CD4-positive, alpha-beta T cell treated with Interleukin-4 for 4 hours (primary cell): Measurements from ENCODE around the gene EIF5B.

Experiments used
- DNase-seq: peaks from one replicate; pipeline ENCODE4 v3.0.0-alpha.2; 2020

Gene EIF5B

DNA sequence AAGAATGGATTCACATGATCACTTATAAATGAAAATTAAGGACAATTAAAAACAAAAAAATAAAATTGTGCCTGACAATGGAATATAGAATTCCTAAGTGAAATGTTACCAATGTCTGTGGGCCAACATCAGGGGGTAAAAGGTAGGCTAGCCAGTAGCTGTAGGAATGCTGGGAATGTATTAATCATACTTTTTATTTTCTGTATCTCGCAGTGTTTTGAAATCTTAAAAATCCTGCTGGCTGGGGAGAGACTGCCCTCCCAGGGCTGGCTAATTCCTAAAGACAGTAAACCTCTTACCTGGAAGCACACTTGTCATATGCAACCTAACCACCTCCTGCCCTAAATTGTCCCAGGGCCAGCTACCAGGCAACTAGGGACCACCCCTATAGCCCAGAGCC is 82.8 kb downstream of the EIF5B start:
- no peak for DNase-seq

- DNase-seq, result no peak
These were observed 83.6 kb downstream of the EIF5B start for GRCh38 chr2:99420751-99421299.

DNA sequence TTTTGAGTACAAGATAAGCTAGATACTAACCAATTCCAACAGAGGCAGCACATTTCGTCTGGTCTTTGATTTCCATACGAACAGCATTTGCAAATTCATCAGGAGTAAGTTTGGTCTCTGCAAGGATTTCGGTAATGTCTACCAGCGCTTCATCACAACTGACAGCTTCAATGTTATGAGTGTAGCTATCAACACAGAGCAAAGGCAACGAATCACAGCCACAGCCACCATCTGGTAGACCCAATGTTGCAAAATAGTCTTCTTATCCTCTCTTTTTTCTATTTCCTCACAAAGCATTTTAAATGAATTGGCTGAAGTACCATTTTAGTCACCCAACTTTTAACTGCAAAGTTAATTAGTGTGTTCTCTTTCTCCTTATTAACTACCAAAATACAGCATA is 84.3 kb downstream of the EIF5B start:
- no peak for DNase-seq

DNA sequence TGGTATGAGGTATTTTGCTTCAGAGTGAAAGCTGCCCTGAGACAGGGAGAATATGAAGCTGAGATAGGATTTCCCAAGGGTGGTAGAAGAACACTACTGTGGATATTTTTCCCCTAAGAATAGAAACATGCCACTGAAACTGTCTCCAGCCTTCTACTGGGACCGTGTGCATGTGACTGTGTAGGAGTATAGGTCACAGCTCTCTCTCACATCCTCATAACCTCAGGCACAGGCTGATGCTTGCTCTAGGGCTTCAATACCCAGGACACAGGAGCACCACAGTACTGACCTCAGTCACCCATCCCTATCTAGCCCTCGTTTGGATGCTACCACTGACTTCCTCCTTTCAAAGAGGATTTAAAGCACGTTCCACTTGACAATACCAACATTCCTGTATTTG is 85.4 kb downstream of the EIF5B start:
- DNase-seq, result no peak

GRCh38 chr2:99424371-99424770 is 87.2 kb downstream of the EIF5B start:
- no peak for DNase-seq

DNA sequence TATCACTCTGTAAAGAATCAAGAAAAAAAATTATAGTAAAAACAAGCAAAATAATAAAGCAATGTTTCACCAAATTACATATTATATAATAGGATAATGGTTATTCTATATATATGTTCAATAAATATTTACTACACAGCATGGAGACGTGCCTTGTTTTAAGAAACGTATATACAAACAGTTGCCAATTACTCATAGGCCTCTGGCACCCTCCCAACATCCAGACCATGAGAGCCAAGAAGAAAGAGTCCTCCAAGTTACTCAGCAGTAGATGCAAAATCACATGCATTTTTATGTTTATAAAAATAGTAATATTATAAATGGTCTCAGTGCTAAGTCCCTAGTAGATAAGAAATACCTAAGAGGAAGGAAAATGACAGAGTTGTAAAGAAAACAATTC is 87.8 kb downstream of the EIF5B start:
- no peak for DNase-seq

- DNase-seq, result no peak
These were observed 93.6 kb downstream of the EIF5B start for GRCh38 chr2:99430614-99431291.

DNA sequence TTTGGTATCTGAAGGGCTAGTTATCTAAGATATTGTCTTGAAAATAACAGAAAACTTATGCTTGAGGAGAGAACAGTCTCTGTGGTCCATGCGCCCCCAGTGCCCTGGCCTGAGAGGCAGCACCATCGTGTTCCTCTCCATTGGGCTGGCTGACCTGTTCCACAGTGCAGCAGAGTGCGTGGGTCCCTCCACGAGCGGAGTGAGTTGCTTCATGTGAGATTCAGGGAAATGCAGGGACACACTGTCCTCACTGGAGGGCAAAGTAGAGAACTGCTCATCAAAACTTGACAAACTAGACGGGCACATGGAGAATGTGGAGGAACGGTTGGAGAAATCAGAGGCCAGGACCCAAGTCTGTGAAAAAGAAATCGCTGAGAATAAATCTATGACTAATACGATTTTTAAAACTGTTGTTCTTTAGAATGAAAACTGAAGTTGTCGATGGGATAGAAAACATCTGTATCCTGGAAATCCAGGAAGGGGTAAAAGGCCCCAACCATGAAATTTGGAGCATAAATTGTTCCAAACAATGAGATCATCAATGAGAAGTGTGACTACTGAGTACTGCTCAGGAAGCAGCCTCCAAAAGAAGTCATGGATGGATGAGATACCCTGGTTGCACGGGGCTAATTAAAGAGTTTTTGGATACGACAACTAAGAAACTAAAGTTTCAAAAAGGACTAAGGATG is 94.5 kb downstream of the EIF5B start:
- no peak for DNase-seq

DNA sequence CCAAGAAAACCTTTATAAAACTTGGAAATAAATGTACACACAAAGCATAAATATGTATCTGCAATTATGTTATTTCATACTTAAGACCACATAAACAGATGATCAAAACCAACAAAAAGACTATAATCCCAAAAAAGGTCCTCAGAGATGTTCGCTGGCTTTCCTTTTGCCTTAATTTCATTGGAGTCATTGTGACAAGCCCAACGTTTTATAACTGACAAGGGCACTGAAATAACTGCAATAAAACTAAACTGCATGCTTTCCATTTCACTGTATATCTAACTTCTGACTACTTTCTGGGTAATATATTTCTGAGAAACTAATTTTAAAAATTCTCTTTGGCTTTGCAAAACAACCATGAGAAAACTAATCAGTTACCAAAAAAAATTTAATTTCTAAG is 96.2 kb downstream of the EIF5B start:
- DNase-seq, result no peak

GRCh38 chr2:99436874-99437273 is 99.7 kb downstream of the EIF5B start:
- no peak for DNase-seq

GRCh38 chr2:99439971-99440505 is 102.8 kb downstream of the EIF5B start:
- DNase-seq, result no peak

DNA sequence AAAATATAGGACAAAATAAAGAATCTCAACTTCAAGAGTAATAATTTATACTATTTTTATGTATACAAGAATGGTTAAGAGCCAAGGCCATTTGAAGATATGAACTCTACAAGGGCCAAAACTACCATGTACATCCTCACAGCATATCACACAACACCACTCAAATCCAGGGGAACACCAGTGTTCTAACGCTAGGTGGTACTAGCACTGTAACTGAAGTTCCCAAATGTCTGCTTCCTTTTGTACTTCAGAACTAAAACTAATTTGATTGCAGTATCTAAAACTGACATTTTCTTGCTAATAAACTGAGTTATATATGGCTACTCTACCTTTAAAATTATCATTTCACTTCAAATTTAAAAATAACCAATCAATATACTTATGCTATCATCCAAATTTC is 105.6 kb downstream of the EIF5B start:
- no peak for DNase-seq

DNA sequence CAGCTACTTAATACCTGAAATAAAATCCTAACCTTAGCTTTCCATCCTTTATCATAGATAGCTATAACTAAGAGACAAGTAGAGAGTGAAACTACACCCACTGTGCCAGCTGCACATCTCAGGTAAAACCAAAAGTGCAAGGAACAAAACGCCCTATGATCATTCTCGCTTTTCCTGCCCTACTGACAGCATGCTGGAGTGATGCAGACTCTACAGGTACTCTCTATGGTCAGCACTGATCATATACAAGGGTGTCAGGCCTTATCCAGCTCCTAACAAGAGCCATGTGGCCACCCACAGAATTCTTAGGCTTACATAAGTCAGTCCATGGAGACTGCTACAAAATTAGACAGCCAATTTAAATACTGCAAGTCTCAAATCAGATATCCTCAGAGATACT is 107.0 kb downstream of the EIF5B start:
- no peak for DNase-seq

GRCh38 chr2:99445065-99445464 is 107.9 kb downstream of the EIF5B start:
- no peak for DNase-seq

DNA sequence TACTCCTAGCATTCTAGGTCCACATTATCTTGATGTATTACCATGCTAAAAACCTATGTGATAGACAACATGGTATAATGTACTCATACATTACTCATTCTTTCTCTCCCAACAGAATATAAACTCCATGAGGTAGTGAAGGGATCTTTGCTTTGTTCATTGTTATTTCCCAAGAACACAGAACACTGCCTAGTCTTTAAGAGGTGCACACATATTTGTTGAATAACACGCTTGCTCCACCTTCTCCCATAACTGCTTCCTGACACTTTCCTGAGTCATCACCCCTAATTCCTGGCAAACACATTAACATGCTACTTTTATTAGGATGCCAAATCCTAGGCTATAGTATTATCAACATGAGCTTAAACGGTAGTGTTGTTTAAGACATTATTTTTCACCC is 111.4 kb downstream of the EIF5B start:
- DNase-seq, result no peak

GRCh38 chr2:99450199-99450598 is 113.0 kb downstream of the EIF5B start:
- no peak for DNase-seq
